GM12892 (cell line): ENCODE data around the gene TANK.
A peak's percentile ranks its signal among the peaks of the same experiment; 100 is the strongest.

Experiments used
- POLR2A ChIP-seq: IDR thresholded peaks from 2 replicates; pipeline ENCODE4 v1.6.1; 2011; ENCODE audit warnings: low read depth, low read length, control low read depth
- TAF1 ChIP-seq: IDR thresholded peaks from 2 replicates; pipeline ENCODE4 v1.6.1; 2011; ENCODE audit warnings: low read depth, mild to moderate bottlenecking, control low read depth, low read length, borderline replicate concordance

DNA sequence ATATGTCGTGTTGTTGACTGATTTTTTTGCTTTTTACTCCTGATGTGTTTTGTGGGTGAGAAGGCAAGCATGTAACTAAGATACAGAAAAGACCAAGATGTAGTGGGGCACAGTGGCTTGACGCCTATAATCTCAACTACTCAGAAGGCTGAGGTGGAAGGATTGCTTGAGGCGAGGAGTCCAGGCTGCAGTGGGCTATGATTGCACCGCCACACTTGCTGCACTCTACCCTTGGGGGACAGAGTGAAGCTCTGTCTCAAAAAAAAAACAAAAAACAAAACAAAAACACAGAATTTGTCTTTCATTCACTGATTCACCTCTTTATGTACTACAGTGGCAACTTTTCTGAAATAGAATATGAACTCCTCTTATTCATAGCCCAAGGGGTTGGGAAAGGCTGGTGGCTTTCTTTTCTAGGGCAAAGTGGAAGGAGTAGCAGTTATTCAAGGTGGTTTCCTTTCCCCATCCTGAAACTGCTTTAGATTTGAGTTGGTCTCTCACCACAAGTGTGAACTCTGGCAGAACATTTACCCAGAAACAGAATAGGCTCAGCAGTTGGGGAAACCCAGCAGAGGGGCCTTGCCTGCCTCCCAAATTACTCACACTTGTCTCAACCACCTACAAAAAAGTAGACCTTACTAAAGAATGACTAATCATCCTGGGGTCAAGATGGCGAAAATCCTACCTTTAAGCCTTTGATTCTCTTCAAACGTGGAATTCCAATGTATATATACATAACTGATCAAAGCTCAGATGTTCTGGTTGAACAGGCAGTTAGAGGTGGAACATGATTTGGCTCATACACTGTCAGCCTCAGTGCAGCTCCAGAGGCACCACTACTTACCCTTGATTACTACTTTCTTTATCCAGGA is 6.5 kb downstream of the TANK start:
- peak; percentile 70 for TF ChIP-seq POLR2A
- TF ChIP-seq TAF1: no peak
